ENCODE measurements around the gene MAEL.
A peak's percentile ranks its signal among the peaks of the same experiment; 100 is the strongest.

MAEL gene

GRCh38 chr1:167059809-167060107 lies 70.7 kb downstream of the MAEL start:
- no peaks in the 10 kb centered on the region for H3K36me3 ChIP-seq (ENCODE audit: insufficient read depth, low read depth, low read length)

DNA sequence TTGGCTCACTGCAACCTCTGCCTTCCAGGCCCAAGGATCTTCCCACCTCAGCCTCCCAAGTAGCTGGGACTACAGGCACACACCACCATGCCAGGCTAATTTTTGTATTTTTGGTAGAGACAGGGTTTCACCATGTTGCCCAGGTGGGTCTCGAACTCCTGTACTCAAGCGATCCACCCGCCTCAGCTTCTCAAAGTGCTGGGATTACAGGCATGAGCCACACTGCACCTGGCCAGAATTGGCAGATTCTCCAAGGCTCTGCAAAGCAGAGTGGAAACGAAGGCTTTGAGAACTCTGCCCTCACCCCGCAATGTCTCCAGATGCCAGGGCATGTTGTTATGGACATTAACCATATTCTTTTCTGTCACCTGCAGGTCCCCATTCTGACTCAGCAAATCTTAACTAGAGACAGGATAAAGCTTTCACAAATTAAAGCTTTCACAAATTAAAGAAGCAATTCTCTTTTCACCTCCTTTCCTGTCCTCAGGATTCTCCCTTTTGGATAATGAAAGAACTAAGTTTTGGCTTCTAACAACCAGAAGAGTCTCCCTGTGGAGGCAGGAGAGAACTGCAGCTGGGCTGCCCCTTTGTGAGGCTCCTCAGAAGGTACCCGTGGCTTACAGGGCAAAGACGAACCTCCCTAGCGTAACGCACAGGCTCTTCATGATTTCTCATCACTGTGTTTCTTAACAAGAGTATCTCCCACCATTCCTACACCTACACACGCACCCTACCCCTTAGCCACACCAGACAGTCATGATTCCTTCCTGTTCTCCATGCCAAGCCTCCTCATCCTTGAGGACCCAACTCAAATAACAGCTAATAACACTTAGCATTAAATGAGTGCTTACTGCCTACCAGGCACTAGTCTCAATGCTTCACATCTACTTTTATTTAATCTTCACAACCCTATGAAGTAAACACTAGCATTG lies 71.3 kb downstream of the MAEL start:
- Histone ChIP-seq H3K36me3 (ENCODE audit: insufficient read depth, low read depth, low read length) (no peaks in the 10 kb centered on the region), H3K9me3 (ENCODE audit: insufficient read depth, low read depth, low read length) (no peaks in the 10 kb centered on the region), H3K27ac (ENCODE audit: low read length) (no peak overlapping the region), H3K4me3 (ENCODE audit: low read length) (no peak overlapping the region), H3K4me1 (ENCODE audit: insufficient read depth, low read length) (peaks cover 7% of the 10 kb centered on the region; the same call in 1 of the 2 replicates), H3K9ac (ENCODE audit: low read depth, low read length) (no peak overlapping the region), H3K27me3 (ENCODE audit: insufficient read depth, low read length) (no peaks in the 10 kb centered on the region)

More at GRCh38 chr1:167059809-167060107, 70.7 kb downstream of the MAEL start:
- H3K27ac ChIP-seq (ENCODE audit: low read length) = no peak overlapping the region
- H3K4me3 ChIP-seq (ENCODE audit: low read length) = 0 out of 2 replicates have a peak overlapping the region, but pooled peaks have one; percentile 45
- H3K4me1 ChIP-seq (ENCODE audit: insufficient read depth, low read length) = peaks cover 7% of the 10 kb centered on the region; the same call in 1 of the 2 replicates
- no peaks in the 10 kb centered on the region for H3K27me3 ChIP-seq (ENCODE audit: insufficient read depth, low read length)
- no peaks in the 10 kb centered on the region for H3K9me3 ChIP-seq (ENCODE audit: insufficient read depth, low read depth, low read length)
- H3K9ac ChIP-seq (ENCODE audit: low read depth, low read length) = no peak overlapping the region

DNA sequence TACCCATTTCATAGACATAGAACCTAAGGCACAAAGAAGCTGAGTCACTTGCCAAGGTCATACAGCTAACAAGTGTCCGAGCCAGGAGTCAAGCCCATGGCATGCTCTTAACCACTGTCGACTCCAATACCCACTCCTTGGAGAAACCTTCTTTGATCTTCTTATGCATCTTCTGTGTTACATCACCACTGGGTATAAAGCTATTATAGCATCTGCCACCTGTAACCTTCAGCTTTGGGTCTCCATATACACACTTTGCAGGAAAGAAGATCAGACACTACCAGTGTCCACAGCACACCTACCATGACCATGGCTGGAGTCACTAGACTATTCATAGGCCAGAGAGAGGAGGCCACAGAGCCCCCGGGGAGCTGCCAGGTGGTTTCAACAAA lies 72.0 kb downstream of the MAEL start:
- no peaks in the 10 kb centered on the region for H3K27me3 ChIP-seq (ENCODE audit: insufficient read depth, low read length)
- H3K4me1 ChIP-seq (ENCODE audit: insufficient read depth, low read length) = peaks cover 9% of the 10 kb centered on the region; the same call in 1 of the 2 replicates
- H3K9me3 ChIP-seq (ENCODE audit: insufficient read depth, low read depth, low read length) = no peaks in the 10 kb centered on the region
- no peak overlapping the region for H3K9ac ChIP-seq (ENCODE audit: low read depth, low read length)
- no peak overlapping the region for H3K4me3 ChIP-seq (ENCODE audit: low read length)
- H3K27ac ChIP-seq (ENCODE audit: low read length) = no peak overlapping the region
- no peaks in the 10 kb centered on the region for H3K36me3 ChIP-seq (ENCODE audit: insufficient read depth, low read depth, low read length)

GRCh38 chr1:167064621-167065020 lies 75.5 kb downstream of the MAEL start:
- H3K27me3 ChIP-seq (ENCODE audit: insufficient read depth, low read length) = no peaks in the 10 kb centered on the region
- no peak overlapping the region for H3K27ac ChIP-seq (ENCODE audit: low read length)
- no peaks in the 10 kb centered on the region for H3K9me3 ChIP-seq (ENCODE audit: insufficient read depth, low read depth, low read length)
- H3K4me1 ChIP-seq (ENCODE audit: insufficient read depth, low read length) = peaks cover 10% of the 10 kb centered on the region; the same call in 1 of the 2 replicates
- H3K4me3 ChIP-seq (ENCODE audit: low read length) = no peak overlapping the region
- H3K36me3 ChIP-seq (ENCODE audit: insufficient read depth, low read depth, low read length) = no peaks in the 10 kb centered on the region
- H3K9ac ChIP-seq (ENCODE audit: low read depth, low read length) = no peak overlapping the region

GRCh38 chr1:167065471-167065870 lies 76.4 kb downstream of the MAEL start:
- Histone ChIP-seq H3K4me3 (ENCODE audit: low read length) (no peak overlapping the region), H3K9me3 (ENCODE audit: insufficient read depth, low read depth, low read length) (no peaks in the 10 kb centered on the region), H3K27me3 (ENCODE audit: insufficient read depth, low read length) (no peaks in the 10 kb centered on the region), H3K4me1 (ENCODE audit: insufficient read depth, low read length) (0 out of 2 replicates have a peak, but pooled peaks cover 8% of the 10 kb centered on the region), H3K36me3 (ENCODE audit: insufficient read depth, low read depth, low read length) (no peaks in the 10 kb centered on the region), H3K9ac (ENCODE audit: low read depth, low read length) (no peak overlapping the region), H3K27ac (ENCODE audit: low read length) (no peak overlapping the region)

DNA sequence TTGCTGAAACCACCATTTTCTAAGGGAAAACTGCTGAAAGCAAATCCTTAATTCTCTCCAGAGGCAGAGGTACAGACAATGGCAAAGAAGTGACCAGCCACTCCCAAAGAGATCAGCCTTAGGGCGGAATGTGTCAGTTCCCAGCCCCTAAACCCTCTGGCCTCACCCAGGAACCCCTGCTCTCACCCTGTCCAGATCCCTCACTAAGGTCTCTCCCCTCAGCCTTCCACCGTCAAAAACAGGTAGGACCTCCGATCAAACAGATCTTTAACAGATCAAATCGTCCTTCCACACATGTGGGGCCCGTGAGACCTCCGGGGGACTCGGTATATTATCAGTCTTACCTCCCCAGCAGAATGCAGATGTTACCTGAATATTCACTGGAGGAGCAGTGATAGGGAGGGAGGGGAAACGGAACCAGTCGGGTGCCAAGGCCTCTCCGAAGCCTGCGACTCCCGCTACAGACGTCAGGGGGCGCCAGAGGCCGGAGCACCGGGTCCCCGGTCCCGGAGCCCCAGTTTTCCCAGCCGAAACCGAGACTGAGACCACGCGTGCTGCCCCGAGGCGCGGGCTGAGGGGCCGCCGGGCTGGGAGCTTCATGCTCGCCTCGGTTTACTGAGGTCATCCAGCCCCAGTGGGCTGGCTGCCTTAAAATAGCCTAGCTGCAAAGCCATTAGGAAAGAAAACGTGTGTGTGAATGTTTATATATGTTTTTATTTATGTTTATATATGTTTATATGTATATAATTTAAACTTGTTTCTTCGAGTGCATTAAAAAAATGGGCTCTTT lies 77.4 kb downstream of the MAEL start:
- Histone ChIP-seq H3K27ac (ENCODE audit: low read length) (no peak overlapping the region), H3K27me3 (ENCODE audit: insufficient read depth, low read length) (no peaks in the 10 kb centered on the region), H3K4me3 (ENCODE audit: low read length) (peak overlapping the region; percentile 32; the same call in 1 of the 2 replicates), H3K9ac (ENCODE audit: low read depth, low read length) (peak overlapping the region; percentile 52; the same call in 1 of the 2 replicates), H3K36me3 (ENCODE audit: insufficient read depth, low read depth, low read length) (no peaks in the 10 kb centered on the region), H3K9me3 (ENCODE audit: insufficient read depth, low read depth, low read length) (no peaks in the 10 kb centered on the region), H3K4me1 (ENCODE audit: insufficient read depth, low read length) (0 out of 2 replicates have a peak, but pooled peaks cover 8% of the 10 kb centered on the region)

GRCh38 chr1:167067904-167068303 lies 78.8 kb downstream of the MAEL start:
- 0 out of 2 replicates have a peak, but pooled peaks cover 8% of the 10 kb centered on the region for H3K4me1 ChIP-seq (ENCODE audit: insufficient read depth, low read length)
- no peak overlapping the region for H3K27ac ChIP-seq (ENCODE audit: low read length)
- no peak overlapping the region for H3K4me3 ChIP-seq (ENCODE audit: low read length)
- H3K36me3 ChIP-seq (ENCODE audit: insufficient read depth, low read depth, low read length) = no peaks in the 10 kb centered on the region
- no peaks in the 10 kb centered on the region for H3K27me3 ChIP-seq (ENCODE audit: insufficient read depth, low read length)
- H3K9me3 ChIP-seq (ENCODE audit: insufficient read depth, low read depth, low read length) = no peaks in the 10 kb centered on the region
- no peak overlapping the region for H3K9ac ChIP-seq (ENCODE audit: low read depth, low read length)

DNA sequence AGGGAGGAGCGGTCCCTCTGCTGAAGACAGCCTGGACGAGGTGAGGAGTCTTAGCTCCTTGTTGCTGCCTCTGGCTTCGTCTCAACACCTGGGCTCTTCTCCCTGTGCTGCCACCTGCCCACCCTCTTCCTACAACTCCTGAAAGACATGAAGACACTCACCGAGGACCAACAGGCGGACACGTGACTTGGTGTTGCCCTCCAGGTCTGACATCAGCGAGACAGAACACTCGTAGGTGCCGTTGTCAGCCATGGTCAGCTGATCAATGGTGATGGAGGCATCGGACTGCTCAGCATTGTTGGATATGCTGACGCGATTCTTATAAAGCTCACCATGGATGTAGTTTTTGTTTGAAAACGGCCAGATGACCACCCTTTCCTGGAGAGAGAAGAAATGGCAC lies 79.7 kb downstream of the MAEL start:
- H3K27ac ChIP-seq (ENCODE audit: low read length) = no peak overlapping the region
- H3K9ac ChIP-seq (ENCODE audit: low read depth, low read length) = no peak overlapping the region
- 0 out of 2 replicates have a peak, but pooled peaks cover 8% of the 10 kb centered on the region for H3K4me1 ChIP-seq (ENCODE audit: insufficient read depth, low read length)
- no peaks in the 10 kb centered on the region for H3K9me3 ChIP-seq (ENCODE audit: insufficient read depth, low read depth, low read length)
- no peaks in the 10 kb centered on the region for H3K36me3 ChIP-seq (ENCODE audit: insufficient read depth, low read depth, low read length)
- H3K4me3 ChIP-seq (ENCODE audit: low read length) = no peak overlapping the region
- no peaks in the 10 kb centered on the region for H3K27me3 ChIP-seq (ENCODE audit: insufficient read depth, low read length)

DNA sequence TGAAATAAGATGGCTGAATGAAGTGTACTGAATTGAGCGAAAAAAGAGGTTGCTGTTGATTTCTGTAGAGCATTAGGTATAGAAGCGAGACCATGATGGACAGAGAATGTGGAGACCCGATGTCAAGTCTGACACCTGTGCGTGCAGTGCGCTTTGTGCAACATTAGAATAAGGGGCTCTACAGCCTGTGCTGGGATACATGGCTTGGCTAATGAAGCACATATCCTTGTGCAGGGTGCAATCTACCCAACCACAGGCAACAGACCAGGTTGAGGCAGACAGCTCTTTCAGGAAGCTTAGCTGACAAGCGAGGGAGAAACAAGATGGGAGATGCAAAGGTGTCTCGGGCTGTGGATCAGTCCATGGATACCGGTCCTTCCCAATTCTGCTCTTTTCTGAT lies 82.2 kb downstream of the MAEL start:
- H3K9ac ChIP-seq (ENCODE audit: low read depth, low read length) = no peak overlapping the region
- H3K36me3 ChIP-seq (ENCODE audit: insufficient read depth, low read depth, low read length) = no peaks in the 10 kb centered on the region
- no peak overlapping the region for H3K27ac ChIP-seq (ENCODE audit: low read length)
- H3K27me3 ChIP-seq (ENCODE audit: insufficient read depth, low read length) = no peaks in the 10 kb centered on the region
- H3K4me1 ChIP-seq (ENCODE audit: insufficient read depth, low read length) = 0 out of 2 replicates have a peak, but pooled peaks cover 5% of the 10 kb centered on the region
- no peak overlapping the region for H3K4me3 ChIP-seq (ENCODE audit: low read length)
- no peaks in the 10 kb centered on the region for H3K9me3 ChIP-seq (ENCODE audit: insufficient read depth, low read depth, low read length)
